ENCODE results near the gene LHPP.

- TF ChIP-seq POLR2A (IDR thresholded peaks at IDR 0.05; ENCODE audit: low read depth, low read length) (no peak), POLR2AphosphoS5 (IDR thresholded peaks at IDR 0.05; ENCODE audit: low read depth, low read length) (no peak)
These were observed 151.2 kb downstream of the LHPP start for GRCh38 chr10:124612611-124613498.
